AG09319 (cell line): ENCODE data around the gene TLX2.

Source experiments
- DNase-seq: peaks from one replicate; pipeline ENCODE4 v3.0.0-alpha.2; 2010; ENCODE audit warnings: low read depth; ENCODE audit errors: extremely low read depth
- TF ChIP-seq, protein P1 (sequence below): IDR thresholded peaks from 2 replicates; pipeline ENCODE4 v1.5.1; 2011; ENCODE audit warnings: low read depth, mild to moderate bottlenecking, inconsistent platforms, low read length, moderate library complexity

TLX2 gene

DNA sequence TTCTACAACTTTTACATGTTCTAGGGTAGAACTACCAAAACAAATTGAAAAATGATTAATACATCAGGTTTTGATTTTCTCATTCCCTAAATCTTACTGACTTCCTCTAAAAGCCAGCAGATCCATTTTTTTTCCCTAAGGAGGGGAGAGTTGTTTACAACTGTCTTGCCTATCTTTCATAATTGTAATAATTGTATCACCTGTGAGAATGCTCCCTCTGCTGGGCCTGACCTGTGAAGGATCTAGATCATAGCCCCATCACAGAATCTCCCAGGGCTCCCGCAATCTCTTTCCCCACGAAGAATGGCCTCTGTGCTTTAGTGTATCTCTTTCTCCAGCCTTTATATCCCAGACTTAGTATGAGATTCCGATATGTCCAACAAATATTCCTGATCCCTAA is 30.4 kb downstream of the TLX2 start:
- DNase-seq = no peak
- TF ChIP-seq, protein P1, sequence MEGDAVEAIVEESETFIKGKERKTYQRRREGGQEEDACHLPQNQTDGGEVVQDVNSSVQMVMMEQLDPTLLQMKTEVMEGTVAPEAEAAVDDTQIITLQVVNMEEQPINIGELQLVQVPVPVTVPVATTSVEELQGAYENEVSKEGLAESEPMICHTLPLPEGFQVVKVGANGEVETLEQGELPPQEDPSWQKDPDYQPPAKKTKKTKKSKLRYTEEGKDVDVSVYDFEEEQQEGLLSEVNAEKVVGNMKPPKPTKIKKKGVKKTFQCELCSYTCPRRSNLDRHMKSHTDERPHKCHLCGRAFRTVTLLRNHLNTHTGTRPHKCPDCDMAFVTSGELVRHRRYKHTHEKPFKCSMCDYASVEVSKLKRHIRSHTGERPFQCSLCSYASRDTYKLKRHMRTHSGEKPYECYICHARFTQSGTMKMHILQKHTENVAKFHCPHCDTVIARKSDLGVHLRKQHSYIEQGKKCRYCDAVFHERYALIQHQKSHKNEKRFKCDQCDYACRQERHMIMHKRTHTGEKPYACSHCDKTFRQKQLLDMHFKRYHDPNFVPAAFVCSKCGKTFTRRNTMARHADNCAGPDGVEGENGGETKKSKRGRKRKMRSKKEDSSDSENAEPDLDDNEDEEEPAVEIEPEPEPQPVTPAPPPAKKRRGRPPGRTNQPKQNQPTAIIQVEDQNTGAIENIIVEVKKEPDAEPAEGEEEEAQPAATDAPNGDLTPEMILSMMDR = no peak

DNA sequence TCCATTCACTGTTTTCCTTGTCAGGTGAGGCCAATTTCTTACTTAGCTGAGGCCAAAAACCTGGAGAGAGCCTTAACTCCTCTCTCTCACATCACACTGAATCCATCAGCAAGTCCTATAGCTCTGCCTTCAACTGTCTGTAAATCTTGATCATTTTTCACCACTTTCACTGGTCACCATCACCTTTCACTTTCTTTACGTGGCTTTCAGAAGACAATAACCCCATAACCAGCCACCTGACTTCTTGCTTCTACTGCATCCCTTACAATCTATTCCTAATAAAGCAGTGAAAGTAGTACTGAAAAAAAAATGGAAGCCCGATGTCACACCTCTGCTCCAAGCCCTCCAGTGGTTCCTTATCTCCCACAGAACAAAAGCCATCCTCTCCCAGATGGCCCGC is 31.8 kb downstream of the TLX2 start:
- no peak for DNase-seq
- TF ChIP-seq, protein P1 = no peak

DNA sequence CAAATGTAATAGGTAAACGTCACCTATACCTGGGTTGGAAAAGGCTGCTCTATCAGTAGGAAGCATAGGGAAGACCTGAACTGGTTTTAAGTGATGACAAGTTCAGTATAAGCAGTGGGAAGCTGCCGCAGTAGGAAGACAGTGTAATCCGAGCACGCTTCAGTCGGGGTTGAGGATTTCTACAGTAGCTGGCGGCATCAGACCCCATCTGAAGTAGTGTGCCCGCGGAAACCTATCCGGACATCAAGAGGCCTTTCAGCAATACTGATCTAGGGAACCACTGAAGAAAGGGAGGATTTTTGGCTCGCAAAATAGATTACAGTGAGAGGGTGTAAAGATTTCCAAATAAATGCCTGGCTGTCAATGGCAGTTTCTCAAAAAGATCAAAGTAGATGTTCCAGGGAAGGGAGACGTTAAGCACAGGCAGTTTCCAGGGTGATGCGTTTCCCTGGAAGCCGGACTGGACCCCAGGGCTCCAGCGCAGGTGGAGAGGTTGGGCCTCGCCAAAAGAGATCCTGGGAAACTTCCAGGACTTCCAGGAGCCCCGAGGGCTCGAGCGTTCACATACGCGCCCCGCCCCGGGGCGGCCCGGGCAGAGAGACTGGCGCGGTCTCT is 34.1 kb downstream of the TLX2 start:
- DNase-seq = no peak
- TF ChIP-seq, protein P1 = no peak

DNA sequence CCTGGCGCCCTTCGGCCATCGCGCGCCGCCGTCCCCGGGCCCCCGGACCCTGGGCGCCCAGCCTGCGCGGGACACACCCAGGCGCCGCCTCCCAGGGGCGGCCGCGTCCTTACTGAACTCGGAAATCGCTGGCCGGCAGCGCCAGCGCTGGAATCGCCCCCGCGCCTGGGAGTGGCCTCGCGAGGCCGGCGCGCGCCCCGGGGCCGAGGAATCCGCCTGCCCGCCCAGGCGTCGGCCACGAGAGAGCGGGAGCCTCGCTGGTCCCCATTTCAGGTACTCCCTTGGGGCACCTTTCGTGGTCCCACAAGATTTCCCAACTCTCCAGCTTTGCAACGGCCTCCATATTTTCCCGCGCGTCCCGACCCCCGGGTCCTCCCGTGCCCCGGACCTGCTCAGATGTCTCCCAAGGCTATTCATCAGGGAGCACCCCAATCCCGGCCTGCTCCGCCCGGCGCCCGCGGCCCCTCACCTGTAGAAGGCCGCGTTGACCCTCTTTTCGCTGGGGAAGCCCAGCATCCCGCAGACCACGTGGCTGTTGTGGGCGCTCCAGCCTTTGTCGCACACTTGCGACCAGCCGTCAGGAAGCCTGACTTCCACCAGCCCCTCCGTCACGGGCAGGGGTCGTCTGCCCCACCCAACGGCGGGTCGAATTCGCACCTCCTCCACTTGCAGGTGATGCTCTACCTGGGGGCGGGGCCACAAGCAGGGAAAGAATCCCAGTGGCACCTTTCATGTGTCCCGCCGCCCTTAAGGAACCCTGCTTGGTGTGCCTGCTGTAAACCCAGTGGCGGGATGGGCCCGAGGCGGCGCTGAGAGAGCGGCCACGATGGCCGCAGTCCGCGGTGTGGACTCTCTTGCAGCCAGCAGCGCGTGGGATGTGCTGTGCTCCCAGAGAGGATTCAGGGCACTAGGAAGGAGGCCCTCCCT is 34.9 kb downstream of the TLX2 start:
- TF ChIP-seq, protein P1 = no peak
- no peak for DNase-seq

DNA sequence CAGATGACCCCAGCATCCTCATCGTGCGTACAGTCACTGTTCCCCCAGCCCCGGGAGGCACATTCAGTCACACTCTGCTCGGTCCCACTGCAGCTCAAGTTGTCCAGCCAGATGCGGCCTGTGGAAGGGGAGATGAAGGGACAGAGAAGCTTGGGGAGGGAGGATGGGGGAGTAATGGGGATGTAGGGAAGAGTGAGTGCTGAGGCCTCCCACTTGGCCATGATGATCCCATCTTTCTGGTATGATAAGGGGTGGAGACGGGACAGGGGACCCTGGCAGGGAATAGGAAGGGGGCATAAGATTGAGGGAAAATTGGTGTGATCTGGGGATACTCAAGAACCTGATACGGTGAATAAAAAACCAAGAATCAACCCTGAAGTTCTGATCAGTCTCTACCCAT is 36.0 kb downstream of the TLX2 start:
- no peak for DNase-seq
- TF ChIP-seq, protein P1 = no peak

DNA sequence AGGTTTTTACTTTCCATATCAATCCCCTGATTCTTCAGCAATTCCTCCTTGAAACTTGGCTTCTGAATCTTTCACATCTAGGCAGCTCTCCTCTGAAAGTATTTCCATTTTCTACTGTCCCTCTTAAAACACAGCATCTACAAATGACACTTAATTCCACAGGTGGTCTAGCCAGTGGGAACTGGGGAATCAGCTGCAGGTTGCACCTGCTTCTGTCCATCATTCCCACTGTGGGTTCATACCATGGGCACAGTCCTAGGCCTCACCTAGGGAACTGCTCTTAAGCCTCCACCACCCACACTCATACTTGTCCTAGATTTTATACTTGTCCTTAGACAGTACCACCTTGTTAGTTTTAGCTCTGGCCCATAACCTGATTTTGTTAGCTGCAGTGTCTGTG is 37.3 kb downstream of the TLX2 start:
- no peak for DNase-seq
- TF ChIP-seq, protein P1 = no peak
